GM18519 (cell line): ENCODE measurements around the gene TCEA3.

ENCODE experiments used
- ATAC-seq: cut with Tn5 transposase; IDR thresholded peaks from one replicate; pipeline ENCODE4 v1.9.1; 2021; ENCODE audit warnings: mild to moderate bottlenecking, moderate library complexity; ENCODE audit not compliant: unreplicated experiment, low FRiP score

Gene TCEA3

DNA sequence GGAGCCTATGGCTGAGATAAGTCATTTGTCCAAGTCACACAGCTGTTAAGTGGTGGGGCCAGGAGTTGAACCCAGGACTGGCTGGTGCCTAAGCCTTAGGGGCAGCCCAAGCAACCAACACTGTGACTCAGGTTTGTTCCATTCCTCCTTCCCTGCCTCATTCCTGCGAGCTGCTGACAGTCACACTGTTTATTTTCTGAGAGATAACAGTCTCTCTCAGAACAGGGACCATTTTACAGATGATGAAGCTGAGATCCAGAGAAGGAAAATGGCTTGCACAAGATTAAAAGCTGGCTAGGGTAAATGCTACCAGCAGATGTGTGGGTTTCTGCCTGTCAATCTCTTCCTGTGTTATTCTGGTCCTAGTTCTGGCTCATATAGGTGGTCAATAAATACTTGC is 24.3 kb upstream of the TCEA3 start:
- ATAC-seq = no peak

DNA sequence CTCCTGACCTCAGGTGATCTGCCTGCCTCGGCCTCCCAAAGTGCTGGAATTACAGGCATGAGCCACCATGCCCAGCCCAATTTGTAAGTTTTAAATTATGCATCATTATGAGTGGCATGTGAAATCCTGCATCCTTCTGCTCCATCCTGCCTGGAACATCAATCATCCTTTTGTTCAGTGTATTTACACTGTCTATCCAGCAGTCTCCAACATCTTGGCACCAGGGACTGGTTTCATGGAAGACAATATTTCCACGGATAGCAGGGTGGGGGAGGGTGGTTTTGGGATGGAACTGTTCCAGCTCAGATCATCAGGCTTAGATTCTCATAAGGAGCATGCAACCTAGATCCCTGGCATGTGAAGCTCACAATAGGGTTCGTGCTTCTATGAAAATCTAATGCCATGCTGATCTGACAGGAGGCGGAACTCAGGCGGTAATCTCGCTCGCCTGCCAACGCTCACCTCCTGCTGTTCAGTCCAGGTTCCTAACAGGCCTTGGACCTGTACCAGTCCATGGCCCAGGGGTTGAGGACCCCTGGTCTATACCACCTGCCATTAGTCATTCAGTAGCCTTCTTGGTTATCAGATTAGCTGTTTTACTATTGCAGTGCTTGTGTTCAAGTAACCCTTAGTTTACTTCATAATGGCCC is 22.2 kb upstream of the TCEA3 start:
- ATAC-seq = no peak

DNA sequence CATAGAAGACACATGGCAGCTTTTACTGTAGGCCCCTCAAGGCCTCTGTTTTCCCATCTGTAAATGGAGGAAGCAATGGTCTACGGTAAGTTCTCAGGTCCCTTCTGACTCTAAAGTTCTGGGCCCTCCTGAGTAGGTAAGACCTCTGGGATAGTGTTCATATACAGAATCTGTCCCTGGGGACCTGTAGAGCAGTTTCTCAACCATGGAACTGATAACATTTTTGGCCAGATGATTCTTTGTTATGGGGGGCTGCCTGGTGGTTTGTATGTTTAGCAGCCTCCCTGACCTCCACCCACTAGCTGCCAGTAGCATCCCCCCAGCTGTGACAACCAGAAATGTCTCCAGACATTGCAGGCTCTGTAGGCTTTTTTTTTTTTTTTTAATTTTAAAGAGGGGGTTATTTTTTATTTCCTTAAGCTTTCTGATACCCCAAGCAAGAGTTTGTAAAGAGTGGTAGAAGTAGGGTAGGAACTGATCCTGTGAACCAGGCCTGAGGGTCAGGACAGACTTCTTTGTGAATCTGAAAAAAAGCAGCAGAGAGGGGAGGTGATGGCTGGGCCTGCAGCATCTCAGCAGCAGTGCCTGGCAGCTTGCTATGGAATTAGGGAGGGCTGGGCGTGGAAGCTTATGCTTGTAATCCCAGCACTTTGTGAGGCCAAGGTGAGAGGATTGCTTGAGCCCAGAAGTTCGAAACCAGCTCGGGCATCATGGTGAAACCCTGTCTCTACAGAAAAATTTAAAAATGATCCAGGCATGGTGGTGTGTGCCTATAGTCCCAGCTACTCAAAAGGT is 20.2 kb upstream of the TCEA3 start:
- no peak for ATAC-seq

DNA sequence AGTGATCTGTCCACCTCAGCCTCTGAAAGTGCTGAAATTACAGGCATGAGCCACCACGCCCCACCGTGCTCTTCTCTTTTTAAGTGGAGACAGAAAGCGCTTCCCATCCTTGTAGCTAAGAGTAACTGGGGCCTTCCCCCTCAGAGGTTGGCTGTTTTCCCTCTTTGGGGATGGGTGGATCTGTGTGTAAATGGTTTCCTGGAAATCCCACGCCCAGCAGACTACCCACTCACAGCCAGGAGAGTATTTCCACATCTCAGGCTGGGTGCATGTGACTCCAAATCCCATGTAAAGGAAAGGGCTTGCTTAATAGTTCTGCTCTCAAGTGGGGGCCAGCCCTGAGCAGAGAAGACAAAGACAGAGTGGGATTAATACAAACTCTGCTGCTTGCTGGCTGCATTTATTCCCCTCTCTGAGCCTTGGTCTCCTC is 19.6 kb upstream of the TCEA3 start:
- no peak for ATAC-seq

DNA sequence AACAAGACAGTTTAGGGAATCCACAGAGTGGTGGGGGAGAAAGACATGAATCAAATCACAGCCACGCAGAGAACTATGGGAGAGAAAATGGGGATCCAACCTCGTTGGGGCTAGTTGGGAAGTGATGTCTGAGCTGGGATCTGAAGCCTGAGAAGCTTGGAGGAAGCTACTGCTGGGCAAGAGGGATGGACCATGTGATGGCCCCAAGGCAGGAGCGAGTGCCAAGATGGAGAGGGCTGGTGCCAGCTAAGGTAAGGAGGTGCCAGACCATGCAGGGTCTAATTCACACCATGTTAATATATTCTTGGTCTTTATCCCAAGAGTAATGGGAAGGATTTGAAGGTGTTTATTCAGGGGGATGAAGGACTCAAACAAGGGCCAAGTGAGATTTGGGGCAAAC is 18.2 kb upstream of the TCEA3 start:
- no peak for ATAC-seq

DNA sequence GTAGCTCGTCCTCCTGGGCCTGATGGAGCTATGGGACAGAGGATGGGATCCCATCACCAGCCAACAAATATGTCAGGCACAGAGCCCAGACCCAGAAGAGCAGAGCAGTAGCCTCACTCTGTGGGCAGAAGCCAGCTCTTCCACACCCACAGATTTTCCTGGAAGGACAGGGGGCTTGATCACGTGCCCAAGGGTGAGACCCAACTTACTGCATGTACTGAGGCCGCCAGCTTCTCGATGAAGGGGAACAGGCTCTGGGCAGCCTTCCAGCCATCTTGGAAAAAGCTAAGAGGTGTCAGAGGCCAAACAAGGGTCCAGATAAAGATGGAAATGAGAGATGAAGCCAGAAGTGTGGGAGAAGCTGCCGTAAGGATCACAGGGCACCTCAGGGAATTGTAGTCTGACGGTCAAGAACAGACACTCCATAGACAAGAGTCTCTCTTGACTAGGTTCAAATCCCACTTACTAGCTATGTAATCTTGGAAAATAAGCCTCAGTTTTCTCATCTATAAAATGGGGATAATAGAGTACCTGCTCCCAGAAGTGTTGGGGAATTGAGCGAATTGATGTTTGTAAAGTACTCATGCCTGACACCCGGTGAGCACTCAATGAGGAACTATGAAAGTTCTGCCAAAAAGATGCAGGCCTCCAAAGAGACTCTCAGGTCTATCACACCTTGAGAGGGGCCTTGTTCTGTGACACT is 17.0 kb upstream of the TCEA3 start:
- ATAC-seq = no peak

DNA sequence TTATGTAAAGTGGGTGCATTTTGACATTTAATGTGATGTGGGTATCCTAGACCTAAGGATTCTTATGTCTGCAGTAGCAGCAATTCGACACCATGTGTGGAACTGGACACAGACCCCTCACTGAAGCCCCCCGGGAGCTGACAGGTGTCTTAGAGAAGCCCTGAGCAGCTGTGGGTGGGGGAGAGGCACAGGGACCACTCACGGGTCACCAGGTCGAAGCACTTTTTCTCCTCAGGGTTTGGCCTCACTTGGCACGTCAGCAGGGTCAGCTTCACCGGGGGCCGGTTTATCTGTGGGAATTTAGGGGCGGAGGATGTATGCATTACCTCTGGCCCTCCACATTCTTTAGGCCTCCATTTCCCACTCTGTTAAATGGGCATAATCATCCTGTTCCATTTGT is 14.0 kb upstream of the TCEA3 start:
- no peak for ATAC-seq

DNA sequence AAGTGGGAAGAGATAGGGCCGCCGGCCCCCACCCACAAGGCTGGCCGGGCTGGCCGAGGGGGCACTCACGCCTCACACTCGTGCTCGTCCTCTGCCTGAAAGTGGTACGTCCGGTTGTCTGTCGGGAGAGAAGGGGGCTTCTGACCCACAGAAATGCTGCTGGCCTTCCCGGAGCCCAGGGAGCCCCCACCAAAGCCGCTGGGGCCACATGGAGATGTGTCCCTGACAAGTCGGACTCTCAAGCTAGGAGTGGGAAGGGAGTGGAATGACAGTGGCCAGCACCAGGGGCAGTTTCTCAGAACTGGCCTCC is 12.8 kb upstream of the TCEA3 start:
- no peak for ATAC-seq

DNA sequence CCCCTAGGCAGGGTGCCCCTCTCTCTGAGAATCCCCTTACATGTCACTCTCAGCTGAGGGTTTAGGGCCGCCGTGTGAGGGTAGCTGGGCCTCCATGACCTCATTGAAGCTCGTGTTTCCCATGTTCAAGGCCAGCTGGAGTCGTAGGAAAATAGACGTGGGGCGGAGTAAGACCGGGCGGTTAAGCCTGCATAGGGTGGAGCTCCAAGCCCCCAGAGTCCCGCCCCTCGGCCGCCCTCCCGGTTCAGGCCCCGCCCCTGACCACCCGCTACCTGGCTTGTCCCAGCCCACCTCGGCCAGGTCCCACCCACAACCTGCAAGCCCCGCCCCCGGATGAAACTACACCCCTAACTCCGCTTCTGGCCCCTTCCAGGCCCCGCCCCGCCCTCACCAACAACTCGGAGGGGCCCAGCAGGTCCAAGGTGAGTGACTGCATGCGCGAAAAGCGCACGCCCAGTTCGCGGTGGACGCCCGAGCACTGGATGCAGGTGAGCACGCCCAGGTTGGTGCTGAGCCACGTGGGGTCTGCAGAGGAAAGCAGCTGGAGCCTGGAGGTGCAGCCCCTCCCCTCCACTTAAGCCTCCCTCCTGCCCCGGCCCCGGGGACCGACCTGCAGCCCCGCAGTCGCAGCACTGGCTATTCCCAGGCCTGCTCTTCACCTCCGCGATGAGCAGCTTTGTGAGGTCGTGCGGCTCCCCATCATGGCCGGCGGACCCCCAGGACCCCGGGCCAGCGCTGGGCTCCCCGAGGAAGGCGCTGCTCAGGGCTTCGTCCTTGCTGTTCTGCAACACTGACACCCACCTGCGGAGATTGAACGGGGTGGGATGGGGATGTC is 12.2 kb upstream of the TCEA3 start:
- no peak for ATAC-seq

DNA sequence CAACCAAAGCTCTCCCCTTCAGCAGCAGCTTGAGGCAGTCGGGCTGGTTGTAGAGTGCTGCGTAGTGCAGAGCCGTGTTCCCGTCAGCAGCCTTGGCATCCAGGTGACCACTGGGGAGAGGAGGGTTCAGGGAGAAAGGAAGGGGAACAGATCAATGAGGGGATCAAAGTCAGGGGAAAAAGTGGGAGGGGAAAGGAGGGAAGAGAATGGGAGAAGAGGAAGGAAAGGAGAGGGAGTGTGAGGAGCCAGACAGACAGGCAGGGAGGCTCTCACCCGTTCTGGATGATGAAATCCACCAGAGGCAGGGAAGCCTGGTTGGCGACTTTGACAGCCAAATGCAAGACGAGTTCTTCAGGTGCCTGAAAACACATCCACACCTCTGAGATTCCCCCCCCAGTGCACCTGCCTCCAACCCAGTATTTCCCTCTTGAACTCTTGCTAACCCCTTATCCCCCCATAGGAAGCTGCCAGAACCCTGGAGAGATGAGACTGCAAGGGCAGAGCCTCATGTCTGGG is 9.8 kb upstream of the TCEA3 start:
- no peak for ATAC-seq

DNA sequence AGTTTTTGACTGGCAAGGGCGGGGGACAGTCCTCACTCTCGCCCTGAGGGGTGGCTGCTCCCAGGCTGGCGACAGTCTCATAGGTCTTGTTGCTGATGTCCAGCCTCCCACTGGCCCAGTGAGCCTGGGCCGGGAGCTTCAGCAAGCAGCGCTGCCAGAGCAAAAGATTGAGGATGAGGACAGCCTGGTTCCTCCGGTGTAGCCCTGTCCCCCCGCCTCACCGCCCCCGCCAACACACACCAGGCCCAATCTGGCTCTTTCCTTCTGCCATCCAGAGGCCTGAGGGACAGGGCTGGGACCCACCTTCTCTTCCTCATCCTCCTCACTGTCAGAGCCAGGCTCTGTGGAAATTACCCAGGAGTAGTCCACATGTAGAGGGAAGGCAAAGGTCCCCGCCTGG is 8.6 kb upstream of the TCEA3 start:
- ATAC-seq = no peak

DNA sequence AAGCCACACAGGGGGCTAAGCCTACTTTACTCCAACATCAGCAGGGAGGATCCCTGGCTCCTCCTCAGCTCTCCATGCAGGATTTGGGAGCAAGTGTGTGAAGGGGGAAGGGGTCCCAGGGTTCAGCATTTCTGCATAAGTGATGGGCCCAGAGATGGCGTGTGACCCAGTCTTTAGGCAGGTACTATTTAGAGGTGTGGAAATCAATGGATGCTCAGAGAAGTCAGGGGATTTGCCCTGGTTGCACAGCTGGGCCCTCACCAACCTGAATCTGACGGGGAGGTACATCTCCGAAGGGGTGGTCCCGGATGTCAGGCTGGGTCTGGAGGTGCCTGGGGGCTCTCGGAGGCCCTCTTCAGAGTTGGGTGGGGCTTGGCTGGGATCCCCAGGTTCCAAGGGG is 6.9 kb upstream of the TCEA3 start:
- no peak for ATAC-seq

DNA sequence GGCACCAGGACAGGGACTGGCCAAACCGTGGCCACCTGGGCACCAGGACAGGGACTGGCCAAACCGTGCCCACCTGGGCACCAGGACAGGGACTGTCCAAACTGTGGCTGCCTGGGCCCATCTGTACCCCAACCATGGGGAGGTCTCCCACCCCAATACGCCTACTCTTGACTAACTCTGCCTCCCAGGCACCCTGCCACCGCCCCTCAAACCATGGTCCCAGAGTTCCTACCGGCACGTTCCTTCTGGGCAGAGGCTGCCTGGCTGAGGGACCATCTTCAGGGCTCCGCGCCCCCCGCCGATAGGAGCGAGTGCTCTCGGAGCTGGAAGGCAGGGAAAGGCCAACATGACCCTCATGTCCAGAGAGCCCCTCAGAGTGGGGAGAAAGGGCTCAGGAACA is 6.3 kb upstream of the TCEA3 start:
- no peak for ATAC-seq

DNA sequence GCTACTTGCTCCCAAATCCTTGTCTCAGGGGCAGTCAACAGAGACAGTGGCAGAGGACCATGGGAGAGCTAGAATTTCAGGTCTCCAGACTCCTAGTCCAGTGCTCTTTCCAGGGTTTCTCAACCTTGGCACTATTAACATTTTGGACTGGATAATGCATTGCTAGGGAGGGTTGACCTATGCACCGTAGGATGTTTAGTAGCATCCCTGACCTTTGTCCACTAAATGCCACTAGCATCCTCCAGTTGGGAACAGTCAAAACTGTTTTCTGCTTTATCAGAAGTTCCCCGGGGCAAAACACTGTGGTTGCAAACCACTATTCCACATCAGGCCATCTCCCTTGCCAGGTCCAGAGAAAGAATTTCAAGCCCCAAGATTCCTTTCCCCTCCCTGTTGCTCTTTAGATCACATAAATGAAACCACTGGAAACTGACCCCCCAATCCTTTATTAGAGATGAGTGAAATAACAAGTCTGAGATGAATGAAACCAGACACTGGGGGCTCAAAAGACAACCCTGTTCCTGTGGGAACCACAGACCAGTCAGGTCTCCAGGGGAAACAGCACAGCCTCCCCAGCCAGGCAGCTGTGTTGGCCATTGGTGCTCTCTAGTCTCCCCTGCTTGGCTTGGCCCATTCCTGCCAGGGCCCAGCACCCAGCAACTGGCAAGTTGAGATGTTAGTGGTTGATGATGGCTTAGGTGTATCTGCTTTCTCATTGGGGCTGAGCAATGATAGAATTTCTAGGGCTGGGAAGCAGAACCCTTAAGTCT is 3.8 kb upstream of the TCEA3 start:
- no peak for ATAC-seq

DNA sequence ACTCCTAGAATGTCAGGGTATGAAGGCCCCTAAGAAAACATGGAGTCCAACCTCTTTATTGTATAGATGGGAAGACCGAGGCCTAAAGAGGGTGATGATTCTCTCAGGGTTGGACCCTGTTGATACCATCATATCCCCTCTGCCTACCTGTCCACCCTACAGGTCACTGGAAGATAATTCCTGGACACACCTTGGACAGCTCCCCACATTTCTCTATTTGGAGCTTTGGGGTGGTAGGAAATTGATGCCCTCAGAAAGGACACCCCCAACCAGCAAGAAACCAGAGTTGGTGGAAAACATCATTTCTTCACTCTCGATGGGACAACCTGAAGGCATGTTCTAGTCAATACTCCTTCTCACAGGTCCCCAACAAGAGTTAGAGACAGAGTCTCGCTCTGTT is 3.0 kb upstream of the TCEA3 start:
- no peak for ATAC-seq

DNA sequence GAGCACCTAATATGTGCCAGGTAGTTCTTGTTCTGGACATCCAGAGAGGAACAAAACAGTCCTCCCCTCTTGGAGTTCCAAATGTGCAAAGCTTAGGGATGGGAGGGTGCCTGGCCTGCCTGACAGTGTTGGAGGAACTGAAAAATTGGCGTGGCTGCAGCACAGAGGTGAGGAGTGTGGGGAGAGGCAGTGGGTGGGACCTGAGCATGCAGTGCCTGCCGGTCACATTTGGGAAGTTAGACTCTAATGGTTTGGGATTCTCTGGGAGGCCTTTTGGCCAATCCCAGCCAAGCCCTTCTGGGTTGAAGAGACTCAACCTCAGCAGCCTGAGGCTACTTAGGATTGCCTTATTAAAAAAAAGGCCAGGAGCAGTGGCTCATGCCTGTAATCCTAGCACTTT is 2.3 kb upstream of the TCEA3 start:
- no peak for ATAC-seq

DNA sequence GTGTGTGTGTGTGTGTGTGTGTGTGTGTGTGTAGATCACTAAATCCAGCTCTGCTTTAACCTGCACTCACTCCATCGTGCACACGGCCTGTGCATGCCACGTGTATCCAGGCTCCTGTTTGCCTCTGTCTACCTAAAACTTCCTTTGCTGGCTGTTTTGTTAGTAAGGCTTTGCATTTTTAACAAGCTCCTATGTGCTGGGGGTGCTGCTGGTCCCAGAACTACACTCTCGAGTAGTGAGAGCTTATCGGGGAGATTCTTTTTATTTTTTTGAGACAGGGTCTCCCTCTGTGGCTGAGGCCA is 596 bp upstream of the TCEA3 start:
- no peak for ATAC-seq

DNA sequence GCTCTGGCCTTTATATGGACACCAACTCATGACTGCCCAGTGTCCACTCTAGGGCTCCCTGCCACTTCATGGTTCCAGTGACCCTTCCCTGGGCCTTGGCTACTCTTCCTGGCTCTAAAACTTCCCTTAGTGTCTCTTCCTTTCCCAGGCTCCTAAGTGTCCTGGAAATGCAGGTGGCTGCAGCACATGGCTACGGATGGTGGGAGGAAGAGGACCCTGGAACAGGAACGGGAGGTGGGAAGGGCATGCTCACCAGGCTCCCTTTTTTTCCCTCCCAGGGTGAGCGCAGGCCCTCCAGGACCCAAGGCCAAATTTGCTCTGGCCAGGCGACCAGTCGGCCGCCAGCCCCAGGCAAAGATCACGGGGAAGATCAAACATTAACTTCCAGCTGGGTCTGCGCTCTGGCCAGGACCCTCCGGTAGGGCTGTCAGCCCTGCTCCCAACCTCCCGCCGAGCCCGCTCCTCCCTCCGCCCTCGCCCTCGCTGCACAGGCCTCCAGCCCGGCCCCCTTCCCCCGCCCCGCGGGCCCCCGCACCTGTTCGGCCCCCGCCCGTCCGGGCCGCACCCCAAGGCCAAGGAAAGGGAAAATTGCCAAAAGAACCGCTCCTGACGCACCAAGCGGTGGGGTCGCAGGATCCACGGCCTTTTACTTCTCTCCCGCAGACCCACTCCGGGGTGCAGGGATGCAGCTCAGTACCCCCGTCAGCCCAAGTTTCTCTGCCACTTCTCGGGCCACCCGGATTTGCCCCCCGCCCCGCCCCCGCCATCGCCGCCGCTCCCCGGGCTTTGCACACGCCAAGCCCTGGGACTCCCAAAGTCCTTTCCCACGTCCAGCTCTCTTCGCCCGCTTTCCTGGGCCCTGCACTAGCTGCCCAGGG is 894 bp downstream of the TCEA3 start:
- no peak for ATAC-seq

DNA sequence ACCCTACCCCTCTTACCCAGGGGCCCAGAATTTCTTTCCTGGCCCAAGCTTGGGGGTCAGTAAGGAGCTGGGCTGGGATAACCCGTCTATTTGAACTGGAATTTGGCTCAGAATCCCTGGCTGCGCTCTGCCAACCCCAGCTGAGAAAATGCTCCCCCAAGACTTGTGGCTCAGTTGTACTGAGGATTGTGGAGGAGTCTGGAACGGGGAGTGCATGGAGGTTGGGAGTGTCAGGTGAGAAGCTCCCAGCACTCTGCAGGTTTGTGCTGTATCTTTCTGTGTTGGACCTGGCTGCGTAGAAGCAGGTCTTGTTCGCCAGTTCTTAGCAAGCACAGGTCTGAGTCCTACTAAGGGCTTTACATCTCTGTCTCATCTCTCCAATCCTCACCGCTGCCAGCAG is 1.6 kb downstream of the TCEA3 start:
- no peak for ATAC-seq
